GM12878 (cell line): Measurements from ENCODE around the gene NEU4. TPM values are rescaled to one million over a fixed set of nuclear protein-coding genes. Genes with fewer than 3 reads are reported as not detected.
"Not testable (repeated sequence)": the region's sequence is repeated elsewhere in the genome, so short reads cannot be mapped to it uniquely, and the experiment has no call there.

Experiments
- ATAC-seq: fragments of 200-7000 bp; cut with Tn5 transposase; 3 replicates; pipeline ENCODE4 v1.9.1; 2020; ENCODE audit warnings: mild to moderate bottlenecking, moderate library complexity
- BruUV-seq: library from RNA; stranded (reverse); fragments of 400-500 nt; replicated peaks from 2 replicates; lab custom pipeline; 2021; lab: Mats Ljungman, UMichigan
- CTCF ChIA-PET: fragments of 300-600 bp; sonication (Branson Sonifier 250); formaldehyde crosslinking; extraction: SDS; loops from one replicate; lab custom pipeline; 2021; ENCODE audit warnings: inconsistent platforms; lab: Yijun Ruan, JAX
- POLR2A ChIA-PET: fragments of 350-600 bp; formaldehyde crosslinking; extraction: SDS; loops from one replicate; lab custom pipeline; 2021; ENCODE audit warnings: inconsistent platforms; lab: Charles Lee
- RAD21 ChIA-PET: fragments of 300-600 bp; sonication (Branson Sonifier 250); formaldehyde crosslinking; loops from one replicate; lab custom pipeline; 2023; ENCODE audit warnings: antibody characterized with exemption; ENCODE audit not compliant: unreplicated experiment; lab: Charles Lee
- SMC1A ChIA-PET: fragments of 300-600 bp; sonication (Branson Sonifier 250); formaldehyde crosslinking; loops from one replicate; lab custom pipeline; 2023; ENCODE audit not compliant: unreplicated experiment, uncharacterized antibody; lab: Charles Lee
- DNase-seq: peaks from one replicate; pipeline ENCODE4 v3.0.0-alpha.2; 2011; ENCODE audit warnings: low read depth, low spot score
- FAIRE-seq: peaks from 3 replicates; lab custom pipeline; 2011; peaks lifted over from hg19 to GRCh38; lab: Jason Lieb, UNC
- H2AFZ ChIP-seq: 2 replicates; pipeline ENCODE4 v1.6.0; 2011; ENCODE audit warnings: low read depth, low read length, control low read depth; ENCODE audit not compliant: control insufficient read depth
- H3K27ac ChIP-seq: 2 replicates; pipeline ENCODE4 v1.5.1; 2011; ENCODE audit warnings: control low read depth; ENCODE audit not compliant: control insufficient read depth, insufficient read depth
- H3K27me3 ChIP-seq, 2 experiments: replicated peaks in 1 of 2; 2 replicates each; pipeline versions ENCODE4 v1.6.0 to v1.6.1; 2011; ENCODE audit warnings: low read length in 1 of 2; ENCODE audit not compliant: control insufficient read depth in 2 of 2, insufficient read depth in 2 of 2
- H3K36me3 ChIP-seq, 2 experiments: 2 replicates each; pipeline ENCODE4 v1.5.1; 2011; ENCODE audit warnings: low read length in 1 of 2; ENCODE audit not compliant: control insufficient read depth in 2 of 2, insufficient read depth in 2 of 2
- H3K4me1 ChIP-seq: 2 replicates; pipeline ENCODE4 v1.6.1; 2011; ENCODE audit warnings: mild to moderate bottlenecking, low read length, moderate library complexity, mixed read lengths; ENCODE audit not compliant: control insufficient read depth, insufficient read depth
- H3K4me2 ChIP-seq: 2 replicates; pipeline ENCODE4 v1.6.0; 2011; ENCODE audit warnings: control low read depth; ENCODE audit not compliant: control insufficient read depth, insufficient read depth
- H3K4me3 ChIP-seq: fragments of 200-600 bp; sonication (generic); 2 replicates; pipeline ENCODE4 v1.5.1; 2016
- H3K79me2 ChIP-seq: 2 replicates; pipeline ENCODE4 v1.6.0; 2011; ENCODE audit warnings: low read length; ENCODE audit not compliant: control insufficient read depth, insufficient read depth
- H3K9ac ChIP-seq: 2 replicates; pipeline ENCODE4 v1.8.0; 2011; ENCODE audit warnings: low read length, control low read depth, mixed read lengths; ENCODE audit not compliant: control insufficient read depth, insufficient read depth
- H3K9me3 ChIP-seq: replicated peaks from 3 replicates; pipeline ENCODE4 v1.5.1; 2011; ENCODE audit warnings: mild to moderate bottlenecking, low read length; ENCODE audit not compliant: control insufficient read depth, insufficient read depth
- H4K20me1 ChIP-seq: 2 replicates; pipeline ENCODE4 v1.6.0; 2011; ENCODE audit not compliant: control insufficient read depth, insufficient read depth
- DPF2 ChIP-seq: fragments of 450-650 bp; IDR thresholded peaks from 2 replicates; pipeline ENCODE4 v1.6.1; 2017; ENCODE audit warnings: mild to moderate bottlenecking
- ESRRA ChIP-seq: IDR thresholded peaks from 2 replicates; pipeline ENCODE4 v1.6.1; 2012; ENCODE audit warnings: mild to moderate bottlenecking, low read length, improper control_type of control experiment
- EZH2 ChIP-seq: IDR thresholded peaks from 2 replicates; pipeline ENCODE4 v1.6.1; 2012; ENCODE audit warnings: low read depth, mild to moderate bottlenecking, control low read depth, inconsistent platforms, low read length, borderline replicate concordance; ENCODE audit not compliant: control insufficient read depth
- RCOR1 ChIP-seq: conservative IDR thresholded peaks from 2 replicates; pipeline ENCODE4 v1.6.1; 2012; ENCODE audit warnings: low read depth, low read length, improper control_type of control experiment
- YY1 ChIP-seq: IDR thresholded peaks from 2 replicates; pipeline ENCODE4 v1.6.1; 2011; ENCODE audit warnings: low read depth, mild to moderate bottlenecking, low read length
- WGBS: methylation state at CpG from one replicate; pipeline ENCODE4 v1.1.6; 2016; ENCODE audit warnings: low lambda C conversion rate; ENCODE audit not compliant: insufficient replicate concordance, insufficient coverage; ENCODE audit errors: missing lambda C conversion rate; 5-methylcytosine and 5-hydroxymethylcytosine counted together
- in situ Hi-C: fragments of 300-500 bp; cut with MboI; formaldehyde crosslinking; loops from 9 replicates; pipeline ENCODE4 v1.14.3; 2018; ENCODE audit warnings: mixed read lengths
- intact Hi-C: fragments of 100-400 bp; cut with micrococcal nuclease; formaldehyde crosslinking; loops from one replicate; pipeline ENCODE4 v1.14.2; 2022; ENCODE audit not compliant: unreplicated experiment
- polyA plus RNA-seq, 11 experiments: library from polyadenylated mRNA; depleted of rRNA in 4 of 11; unstranded in 6 of 11; stranded (reverse) in 5 of 11; fragments of >200 nt; fragmentation: Nextera tagmentation in 4 of 11; fragmentation: Illumina TruSeq in 1 of 11; extraction: Ambion mirVana in 4 of 11; extraction: Trizol in 1 of 11; gene quantifications; 1 replicate in 1 of 11; 2 replicates in 10 of 11; pipeline versions ENCODE4 v1.2.1 to v1.2.3, GENCODE V29; 2011 to 2016; ENCODE audit warnings: inconsistent platforms in 2 of 11, missing spikeins in 2 of 11, low read depth in 1 of 11
- total RNA-seq, 4 experiments: library from RNA; depleted of rRNA in 3 of 4; stranded (reverse); fragments of >200 nt in 3 of 4; fragmentation: Illumina TruSeq in 1 of 4; extraction: Trizol in 1 of 4; gene quantifications; 2 replicates each; pipeline versions ENCODE4 v1.2.1 to v1.2.3, GENCODE V29; 2013 to 2021
- TF ChIP-seq, protein P1 (sequence below): fragments of 450-650 bp; IDR thresholded peaks from 2 replicates; pipeline ENCODE4 v1.6.1; 2017; ENCODE audit warnings: low read depth, mild to moderate bottlenecking, moderate library complexity

Gene NEU4
- total and polyA plus RNA-seq, 10 of the 15 experiments (the other 5 are each of a cell fraction or from before 2014, with no cell fraction given): 0.01 to 0.28 (median 0.14) TPM; not detected in 5

DNA sequence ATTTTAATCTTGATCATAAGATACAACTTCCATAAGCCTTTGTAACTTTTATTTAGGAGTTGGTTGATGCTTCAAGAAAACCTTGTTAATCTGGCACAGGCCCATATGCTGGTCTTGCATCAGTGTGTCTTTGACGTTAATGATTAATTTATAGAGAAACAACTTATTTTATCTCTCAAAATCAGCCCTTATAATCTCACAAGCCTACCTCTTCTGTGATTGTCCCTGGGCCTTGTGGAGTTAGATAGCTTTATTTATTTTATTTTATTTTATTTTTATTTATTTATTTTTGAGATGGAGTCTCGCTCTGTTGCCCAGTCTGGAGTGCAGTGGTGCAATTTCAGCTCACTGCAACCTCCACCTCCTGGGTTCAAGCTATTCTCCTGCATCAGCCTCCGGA is 26.9 kb upstream of the NEU4 start:
- H3K9me3 ChIP-seq, POLR2A ChIA-PET, H3K9ac ChIP-seq: not testable (repeated sequence)

DNA sequence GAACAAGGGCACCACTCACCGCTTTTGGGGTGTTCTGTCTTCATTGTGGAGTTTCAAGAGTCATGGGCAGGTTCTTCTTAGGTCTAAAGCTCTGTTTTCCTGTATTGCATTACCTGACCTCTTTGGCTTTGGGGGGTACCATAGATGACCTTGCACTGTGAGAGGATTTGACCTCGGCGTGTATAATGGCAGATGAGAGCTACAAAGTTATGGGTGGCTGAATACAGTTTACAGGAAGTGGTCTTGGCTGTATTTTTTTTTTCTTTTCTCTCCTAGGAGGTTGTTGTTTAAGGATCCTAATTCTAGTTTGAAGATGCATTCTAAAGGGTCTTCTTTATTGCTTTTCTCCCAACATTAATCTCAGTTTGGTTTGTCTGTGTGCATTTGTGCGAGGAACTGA is 20.9 kb upstream of the NEU4 start:
- ChIA-PET RAD21 (interaction anchor here (1.0 to 1.3 kb wide), 3 partner anchors 17 to 101 kb away, joined by 3 to 5 read pairs (median 5); partner anchors contain the start of genes DTYMK and ING5), CTCF (interaction anchor here (0.7 to 1.5 kb wide), 4 partner anchors 16 to 90 kb away, joined by 3 to 6 read pairs (median 4); no protein-coding TSS in a partner anchor), POLR2A (interaction anchor here (0.6 kb wide), 1 partner anchor 9 kb away, joined by 3 read pairs; no protein-coding TSS in a partner anchor), SMC1A (interaction anchor here (0.6 to 2.5 kb wide), 6 partner anchors 15 to 85 kb away, joined by 3 to 7 read pairs (median 4); no protein-coding TSS in a partner anchor)
- Histone ChIP-seq H3K36me3 (no peaks in the 10 kb centered on the region), H4K20me1 (no peaks in the 10 kb centered on the region), H3K4me2 (peak overlapping the region; percentile 68; the same call in 1 of the 2 replicates), H2AFZ (peak overlapping the region; percentile 13), H3K79me2 (no peaks in the 10 kb centered on the region), H3K27me3 (no peaks in the 10 kb centered on the region), H3K9me3 (no peaks in the 10 kb centered on the region; the same call in 2 of the 3 replicates), H3K4me3 (no peak overlapping the region), H3K4me1 (peaks cover 19% of the 10 kb centered on the region), H3K27ac (peak overlapping the region; percentile 78), H3K9ac (peak overlapping the region; percentile 32; the same call in 1 of the 2 replicates)
- no TSS peak for BruUV-seq
- TF ChIP-seq DPF2 (no peak), YY1 (0 out of 2 replicates have a peak, but pooled peaks have one; percentile 44), EZH2 (no peak), RCOR1 (no peak), ESRRA (peak; percentile 15; the same call in 1 of the 2 replicates)
- TF ChIP-seq, protein P1, sequence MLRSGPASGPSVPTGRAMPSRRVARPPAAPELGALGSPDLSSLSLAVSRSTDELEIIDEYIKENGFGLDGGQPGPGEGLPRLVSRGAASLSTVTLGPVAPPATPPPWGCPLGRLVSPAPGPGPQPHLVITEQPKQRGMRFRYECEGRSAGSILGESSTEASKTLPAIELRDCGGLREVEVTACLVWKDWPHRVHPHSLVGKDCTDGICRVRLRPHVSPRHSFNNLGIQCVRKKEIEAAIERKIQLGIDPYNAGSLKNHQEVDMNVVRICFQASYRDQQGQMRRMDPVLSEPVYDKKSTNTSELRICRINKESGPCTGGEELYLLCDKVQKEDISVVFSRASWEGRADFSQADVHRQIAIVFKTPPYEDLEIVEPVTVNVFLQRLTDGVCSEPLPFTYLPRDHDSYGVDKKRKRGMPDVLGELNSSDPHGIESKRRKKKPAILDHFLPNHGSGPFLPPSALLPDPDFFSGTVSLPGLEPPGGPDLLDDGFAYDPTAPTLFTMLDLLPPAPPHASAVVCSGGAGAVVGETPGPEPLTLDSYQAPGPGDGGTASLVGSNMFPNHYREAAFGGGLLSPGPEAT: no peak
- FAIRE-seq (no peak), DNase-seq (no peak), ATAC-seq (peak; percentile 59)
- WGBS: 42% methylated on average over 4 of the region's 4 CpGs
- in situ Hi-C loops: no loop called here
- intact Hi-C loops: no loop called here

More for the DNA sequence above, 26.9 kb upstream of the NEU4 start:
- WGBS: 41% methylated on average over 3 of the region's 3 CpGs
- FAIRE-seq, H3K79me2 ChIP-seq, H4K20me1 ChIP-seq, H3K36me3 ChIP-seq, H2AFZ ChIP-seq, H3K27me3 ChIP-seq, RAD21 ChIA-PET, H3K4me2 ChIP-seq, intact Hi-C loops, in situ Hi-C loops, H3K4me3 ChIP-seq, H3K27ac ChIP-seq, ATAC-seq, DNase-seq, BruUV-seq, H3K4me1 ChIP-seq: not testable (repeated sequence)
- ChIA-PET CTCF (interaction anchor here (0.8 kb wide), 1 partner anchor 9 kb away, joined by 3 read pairs; no protein-coding TSS in a partner anchor), SMC1A (interaction anchor here (0.8 kb wide), 1 partner anchor 9 kb away, joined by 3 read pairs; no protein-coding TSS in a partner anchor)
